Peyer's patch (tissue), 4 donors: ENCODE results near the gene SPDEF.

ENCODE experiments used
- CTCF ChIP-seq, 6 experiments: fragments of 450-650 bp in 4 of 6; fragments of 200-600 bp in 2 of 6; sonication (generic) in 1 of 6; IDR thresholded peaks; one replicate each; pipeline ENCODE4 v1.5.1; 2017 to 2019; ENCODE audit warnings: antibody characterized with exemption in 6 of 6, mild to moderate bottlenecking in 3 of 6, moderate library complexity in 1 of 6
- POLR2A ChIP-seq, 2 donors: fragments of 450-650 bp; IDR thresholded peaks; one replicate each; pipeline ENCODE4 v1.5.1; 2017; ENCODE audit warnings: antibody characterized with exemption in 2 of 2, mild to moderate bottlenecking in 2 of 2, moderate library complexity in 2 of 2

- peak in 2 of 6 experiments; percentile 16 to 19 for TF ChIP-seq CTCF (IDR thresholded peaks at IDR 0.05)
- no peak for TF ChIP-seq POLR2A (IDR thresholded peaks at IDR 0.05)
Observed at GRCh38 chr6:34583461-34583860, 27.3 kb upstream of the SPDEF start.
